Measurements from ENCODE around the gene ROCK1.

The ROCK1 gene

DNA sequence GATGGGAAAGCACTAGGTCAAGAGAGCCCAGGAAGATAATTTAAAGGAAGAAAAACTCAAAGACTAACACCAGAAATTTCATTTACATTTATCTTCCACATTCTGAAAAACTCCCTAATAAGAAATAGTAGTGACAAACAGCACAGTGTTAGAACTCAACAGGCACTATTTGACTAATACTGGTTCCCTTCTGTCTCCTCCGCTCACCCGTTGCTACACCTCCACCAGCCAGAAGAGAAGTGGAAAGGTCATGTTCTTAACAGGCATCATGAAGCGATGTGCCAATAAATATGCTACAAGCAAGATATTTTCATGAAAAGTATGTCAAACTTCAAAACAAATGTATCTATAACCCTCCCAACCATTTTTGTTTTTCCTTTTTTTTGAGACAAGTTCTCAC lies 5.7 kb downstream of the ROCK1 start:
- DNase-seq = no peak

DNA sequence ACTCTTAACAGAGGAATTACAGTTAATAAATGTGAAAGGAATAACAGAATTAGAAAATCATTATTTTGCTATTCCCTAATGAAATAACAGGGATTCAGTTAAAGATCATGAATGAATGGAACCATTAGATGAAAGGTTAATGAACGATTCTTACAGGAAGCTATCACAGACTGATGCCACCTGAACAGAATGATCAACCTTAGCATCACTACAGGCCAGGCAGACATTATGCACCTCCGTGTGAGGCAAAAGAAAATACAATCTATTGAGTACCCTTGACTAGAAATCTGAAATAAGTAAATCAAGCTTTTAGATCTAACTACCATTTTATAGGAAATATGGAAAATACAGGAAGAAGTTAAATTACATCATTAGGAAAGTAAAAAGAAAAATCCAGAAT lies 10.4 kb downstream of the ROCK1 start:
- DNase-seq = no peak

GRCh38 chr18:21100678-21101077 lies 10.9 kb downstream of the ROCK1 start:
- DNase-seq = no peak

GRCh38 chr18:21100146-21100545 lies 11.5 kb downstream of the ROCK1 start:
- no peak for DNase-seq

DNA sequence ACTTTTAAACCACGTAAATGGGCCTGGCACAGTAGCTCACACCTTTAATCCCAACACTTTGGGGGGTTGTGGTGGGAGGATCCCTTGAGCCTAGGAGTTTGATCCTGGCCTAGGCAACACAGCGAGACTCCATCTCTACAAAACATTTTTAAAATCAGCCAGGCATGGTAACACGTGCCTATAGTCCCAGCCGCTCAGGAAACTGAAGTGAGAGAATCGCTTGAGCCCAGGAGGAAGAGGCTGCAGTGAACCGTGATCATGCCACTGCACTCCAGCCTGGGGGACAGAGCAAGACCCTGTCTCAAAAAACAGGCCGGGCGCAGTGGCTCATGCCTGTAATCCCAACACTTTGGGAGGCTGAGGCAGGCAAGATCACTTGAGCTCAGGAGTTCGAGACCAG lies 12.2 kb downstream of the ROCK1 start:
- no peak for DNase-seq

DNA sequence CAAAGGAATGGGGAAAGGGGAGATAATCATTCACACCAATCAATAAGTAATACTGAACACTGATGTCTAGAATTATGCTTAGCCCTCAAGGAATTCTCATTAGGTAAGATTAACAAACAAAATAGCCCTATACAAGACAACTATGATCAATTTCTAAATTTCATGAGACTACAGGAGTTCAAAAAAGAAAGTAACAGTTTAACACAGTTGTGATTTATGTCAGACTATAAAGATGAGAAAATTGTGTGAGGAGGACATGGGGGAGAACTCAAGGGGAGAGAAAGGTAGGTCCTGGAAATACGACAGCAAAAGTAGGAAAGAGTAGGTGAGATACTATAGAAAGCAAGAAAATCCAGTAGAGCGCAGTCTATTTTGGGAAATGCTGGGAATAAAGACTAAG lies 14.9 kb downstream of the ROCK1 start:
- no peak for DNase-seq

- DNase-seq = no peak
These were observed 18.5 kb downstream of the ROCK1 start for GRCh38 chr18:21093133-21093532.

DNA sequence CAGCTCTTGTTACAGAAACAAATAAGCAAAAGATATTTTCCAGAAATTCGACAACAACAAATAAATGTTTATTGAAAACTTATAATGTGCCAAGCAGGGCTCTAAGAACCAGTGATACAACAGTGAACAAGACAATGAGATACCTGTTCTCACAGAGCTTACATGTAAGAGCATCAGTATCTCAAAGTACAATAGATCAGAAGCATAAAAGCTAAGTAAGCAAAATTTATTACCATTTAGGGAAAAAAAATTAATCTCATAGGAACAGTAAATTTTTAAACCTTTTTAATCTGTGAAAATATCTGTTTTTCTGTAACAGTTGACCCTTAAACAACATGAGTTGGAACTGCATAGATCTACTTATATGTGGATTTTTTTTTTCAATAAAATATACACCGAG lies 20.9 kb downstream of the ROCK1 start:
- no peak for DNase-seq

- DNase-seq = no peak
These were observed 25.9 kb downstream of the ROCK1 start for GRCh38 chr18:21085579-21086166.

DNA sequence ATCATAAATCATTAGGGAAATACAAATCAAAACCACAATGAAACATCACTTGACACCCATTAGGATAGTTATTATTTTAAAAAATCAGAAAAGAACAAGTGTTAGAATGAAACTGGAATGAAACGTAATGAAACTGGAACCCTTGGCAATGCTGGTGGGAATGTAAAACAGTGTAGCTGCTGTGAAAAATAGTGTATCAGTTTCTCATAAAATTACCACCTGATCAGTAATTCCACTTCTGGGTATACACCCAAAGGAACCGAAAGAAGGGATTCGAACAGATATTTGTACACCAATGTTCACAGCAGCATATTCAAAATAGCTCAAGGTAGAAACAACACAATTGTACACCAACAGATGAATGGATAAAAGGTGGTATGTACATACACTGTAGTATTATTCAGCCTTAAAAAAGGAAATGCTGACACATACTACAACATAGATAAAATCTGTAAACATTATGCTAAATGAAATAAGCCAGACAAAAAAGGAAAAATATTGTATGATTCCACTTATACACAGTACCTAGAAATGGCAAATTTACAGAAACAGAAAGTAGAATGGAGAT lies 27.0 kb downstream of the ROCK1 start:
- no peak for DNase-seq

GRCh38 chr18:21083017-21083416 lies 28.6 kb downstream of the ROCK1 start:
- DNase-seq = no peak

DNA sequence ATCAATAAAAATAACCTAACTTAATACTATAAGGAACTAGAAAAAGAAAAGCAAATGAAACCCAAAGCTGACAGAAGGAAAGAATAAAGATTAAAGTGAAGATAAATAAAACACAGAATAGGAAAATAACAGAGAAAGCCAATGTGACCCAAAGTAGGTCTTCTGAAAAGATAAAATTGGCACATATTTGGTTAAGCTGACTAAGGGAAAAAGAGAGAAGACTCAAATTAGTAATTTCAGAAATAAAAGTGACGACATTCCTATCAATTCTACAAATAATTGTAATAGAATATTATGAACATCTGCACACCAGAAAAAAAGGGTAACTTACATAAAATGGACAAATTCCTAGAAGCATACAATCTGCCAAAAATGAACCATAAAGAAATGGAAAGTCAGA lies 30.2 kb downstream of the ROCK1 start:
- DNase-seq = no peak

GRCh38 chr18:21080576-21080975 lies 31.0 kb downstream of the ROCK1 start:
- no peak for DNase-seq

- no peak for DNase-seq
These were observed 37.0 kb downstream of the ROCK1 start for GRCh38 chr18:21074336-21075323.

- no peak for DNase-seq
These were observed 38.4 kb downstream of the ROCK1 start for GRCh38 chr18:21073180-21073579.

DNA sequence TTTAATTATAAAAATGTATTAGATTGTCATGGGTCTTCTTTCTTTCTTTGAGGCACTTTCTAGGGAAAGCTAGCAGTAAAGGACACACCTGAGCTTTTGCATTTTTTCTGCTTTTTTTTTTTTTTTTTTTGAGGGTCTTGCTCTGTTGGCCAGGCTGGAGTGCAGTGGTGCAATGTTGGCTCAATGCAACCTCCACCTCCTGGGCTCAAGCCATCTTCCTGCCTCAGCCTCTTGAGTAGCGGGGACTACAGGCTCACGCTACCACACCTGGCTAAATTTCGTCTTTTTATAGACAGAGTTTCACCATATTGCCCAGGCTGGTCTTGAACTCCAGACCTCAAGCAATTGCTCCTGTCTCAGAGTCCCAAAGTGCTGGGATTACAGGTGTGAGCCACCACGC lies 40.5 kb downstream of the ROCK1 start:
- DNase-seq = no peak

DNA sequence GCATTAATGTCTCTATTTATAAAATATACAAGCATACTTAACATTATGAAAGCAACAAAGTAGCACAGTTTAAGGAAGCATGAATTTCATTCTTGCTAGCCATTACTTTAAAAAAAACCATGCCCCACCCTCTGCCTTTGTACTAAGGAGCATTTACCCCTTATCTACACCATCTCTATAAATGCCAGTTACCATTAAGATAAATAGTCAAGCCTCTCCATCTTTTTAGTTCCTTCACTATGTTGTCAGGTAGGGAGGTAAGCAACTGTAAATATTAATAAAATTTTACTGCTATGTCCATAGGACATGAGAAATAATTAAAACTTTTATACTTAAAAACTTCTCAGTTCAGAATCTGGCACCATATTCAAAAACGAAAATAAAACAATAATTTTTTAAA lies 42.1 kb downstream of the ROCK1 start:
- no peak for DNase-seq

- no peak for DNase-seq
These were observed 47.3 kb downstream of the ROCK1 start for GRCh38 chr18:21064347-21064746.

DNA sequence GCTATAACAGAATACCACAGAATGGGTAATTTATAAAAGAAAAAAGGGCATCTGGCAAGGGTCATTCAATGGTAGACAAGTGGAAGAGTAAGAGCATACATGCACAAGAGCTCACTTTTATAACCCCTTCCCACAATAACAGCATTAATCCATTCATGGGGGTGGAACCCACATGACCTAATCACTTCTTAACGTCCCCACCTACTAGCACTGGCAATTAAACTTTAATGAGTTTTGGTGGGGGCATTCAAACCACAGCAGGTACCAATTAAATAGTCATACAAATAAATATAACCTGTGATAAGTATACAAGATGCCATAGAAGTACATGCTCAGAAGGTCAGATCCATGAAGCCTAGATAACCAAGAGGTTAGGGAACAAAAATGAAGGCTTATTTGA lies 48.6 kb downstream of the ROCK1 start:
- DNase-seq = no peak

- no peak for DNase-seq
These were observed 54.5 kb downstream of the ROCK1 start for GRCh38 chr18:21057112-21057511.

DNA sequence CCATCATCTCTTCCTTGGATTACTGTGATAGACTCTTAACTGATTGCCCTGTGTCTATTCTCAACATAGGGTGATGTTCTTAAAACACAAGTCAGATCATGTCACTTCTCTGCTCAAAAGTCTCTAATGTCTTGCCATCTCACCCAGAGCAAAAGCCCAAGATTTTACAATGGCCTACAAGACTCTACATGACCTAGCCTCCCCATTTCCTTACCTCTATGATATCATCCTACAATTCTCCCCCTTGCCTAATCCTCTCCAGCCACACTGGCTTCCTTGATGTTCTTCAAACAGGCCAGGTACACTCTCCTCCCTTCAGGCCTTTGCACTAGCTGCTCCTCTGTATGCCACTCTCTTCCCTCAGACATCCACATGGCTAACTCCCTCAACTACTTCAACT lies 55.1 kb downstream of the ROCK1 start:
- no peak for DNase-seq

DNA sequence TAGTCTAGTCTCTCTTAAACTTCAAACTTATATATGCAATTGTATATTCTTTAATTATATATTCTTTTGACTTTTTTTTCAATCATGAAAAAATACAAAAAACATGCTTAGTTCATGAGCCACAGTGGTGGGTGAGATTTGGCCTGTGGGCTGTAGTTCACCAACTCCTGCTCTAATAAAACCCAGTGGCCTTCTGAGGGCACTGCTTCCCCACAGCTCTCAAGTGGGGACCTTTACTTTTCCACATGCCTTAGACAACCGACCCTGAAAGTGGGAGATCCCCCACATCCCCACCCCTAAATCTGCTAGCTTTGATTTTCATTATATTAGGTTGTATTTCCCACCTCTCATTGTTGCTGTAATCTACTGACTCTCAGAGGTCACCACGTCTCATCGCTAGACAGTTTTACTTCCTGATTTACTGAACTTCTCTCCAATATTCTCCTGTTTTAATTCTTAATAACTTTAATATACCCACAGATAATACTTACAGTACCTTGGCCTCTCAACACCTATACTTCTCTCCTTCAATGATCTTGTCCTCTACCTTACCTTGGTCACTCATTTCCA lies 57.3 kb downstream of the ROCK1 start:
- no peak for DNase-seq

DNA sequence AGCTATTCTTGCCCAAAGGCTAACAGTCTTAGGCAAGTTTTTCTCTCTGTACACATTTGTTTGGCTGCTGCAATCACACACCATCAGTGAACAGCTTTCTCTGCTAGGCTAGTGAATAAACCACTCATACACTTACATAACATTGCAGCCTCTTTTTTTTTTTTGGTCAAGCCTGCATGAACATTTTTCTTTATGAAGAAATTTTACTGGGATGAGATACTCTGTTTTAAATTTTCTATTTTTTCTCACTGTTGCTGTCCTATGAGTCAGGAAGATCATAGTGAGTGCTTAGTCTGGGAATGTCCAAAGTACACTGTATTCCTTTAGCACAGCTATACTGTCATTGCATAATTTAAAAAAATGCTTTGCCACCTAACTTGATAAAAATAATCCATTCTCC lies 58.5 kb downstream of the ROCK1 start:
- DNase-seq = no peak

DNA sequence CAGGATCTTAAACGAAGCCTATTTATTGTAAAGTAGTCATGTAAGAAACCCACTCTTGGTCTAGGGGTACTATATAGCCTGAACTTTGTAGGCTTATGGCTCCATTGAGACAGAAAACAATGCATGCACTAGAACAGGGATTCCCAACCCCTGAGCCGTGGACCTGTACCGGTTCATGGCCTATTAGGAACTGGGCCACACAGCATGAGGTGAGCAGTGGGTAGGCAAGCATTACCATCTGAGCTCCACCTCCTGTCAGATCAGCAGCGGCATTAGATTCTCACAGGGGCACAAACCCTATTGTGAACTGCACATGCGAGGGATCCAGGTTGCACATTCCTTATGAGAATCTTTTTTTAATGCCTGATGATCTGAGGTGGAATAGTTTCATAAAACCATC lies 59.2 kb downstream of the ROCK1 start:
- no peak for DNase-seq
